Stomach (tissue), 9 donors: ENCODE measurements around the gene ECI1. TPM values are rescaled to one million over a fixed set of nuclear protein-coding genes. Genes with fewer than 3 reads are reported as not detected.

Experiments used
- DNase-seq, 2 donors: peaks; one replicate each; pipeline versions ENCODE4 v3.0.0 to v3.0.0-alpha.2; 2013 to 2019
- H3K27ac ChIP-seq, 5 donors: fragments of 200-600 bp in 4 of 5; sonication (generic) in 4 of 5; one replicate each; pipeline ENCODE4 v1.5.1; 2013 to 2019; ENCODE audit warnings: mild to moderate bottlenecking in 1 of 5, moderate library complexity in 1 of 5
- H3K27me3 ChIP-seq, 3 donors: fragments of 200-600 bp; sonication (generic); one replicate each; pipeline ENCODE4 v1.5.1; 2017 to 2019; ENCODE audit warnings: mixed run types in 1 of 3
- H3K36me3 ChIP-seq, 4 donors: fragments of 200-600 bp; sonication (generic); 1 replicate in 3 of 4; 2 replicates in 1 of 4; pipeline ENCODE4 v1.5.1; 2016 to 2019
- H3K4me1 ChIP-seq, 4 donors: fragments of 200-600 bp; sonication (generic); one replicate each; pipeline ENCODE4 v1.5.1; 2016 to 2019
- H3K4me3 ChIP-seq, 4 donors: fragments of 200-600 bp; sonication (generic) in 3 of 4; one replicate each; pipeline ENCODE4 v1.5.1; 2016 to 2019; ENCODE audit warnings: mild to moderate bottlenecking in 1 of 4
- H3K9me3 ChIP-seq, 4 donors: fragments of 200-600 bp; sonication (generic); one replicate each; pipeline ENCODE4 v1.5.1; 2016 to 2019
- CTCF ChIP-seq, 7 experiments: fragments of 450-650 bp in 4 of 7; fragments of 200-600 bp in 3 of 7; sonication (generic) in 3 of 7; IDR thresholded peaks; one replicate each; pipeline ENCODE4 v1.5.1; 2016 to 2019; ENCODE audit warnings: antibody characterized with exemption in 7 of 7, control low read depth in 2 of 7, mild to moderate bottlenecking in 1 of 7
- EP300 ChIP-seq: sonication (generic); formaldehyde crosslinking; IDR thresholded peaks from one replicate; pipeline ENCODE4 v1.6.1; 2017; ENCODE audit warnings: antibody characterized with exemption
- POLR2A ChIP-seq, 4 donors: fragments of 450-650 bp; IDR thresholded peaks; one replicate each; pipeline ENCODE4 v1.6.1; 2016; ENCODE audit warnings: antibody characterized with exemption in 4 of 4, control low read depth in 2 of 4, mild to moderate bottlenecking in 1 of 4, moderate library complexity in 1 of 4
- POLR2AphosphoS5 ChIP-seq, 3 donors: sonication (generic); formaldehyde crosslinking; IDR thresholded peaks; one replicate each; pipeline ENCODE4 v1.6.1; 2016; ENCODE audit warnings: antibody characterized with exemption in 3 of 3
- WGBS, 5 donors: extraction: QIAGEN DNeasy Blood & Tissue Kit in 3 of 5; methylation state at CpG; one replicate each; pipeline versions ENCODE4 v1.1.5 to v1.1.7; 2013 to 2018; 5-methylcytosine and 5-hydroxymethylcytosine counted together
- intact Hi-C: fragments of 100-400 bp; cut with DNase I; formaldehyde crosslinking; loops from one replicate; pipeline ENCODE4 v1.15.1; 2023; ENCODE audit warnings: low total_unique reads
- polyA plus RNA-seq, 3 donors: library from polyadenylated mRNA; stranded (reverse); fragments of 200-250 nt; gene quantifications; one replicate each; pipeline ENCODE4 v1.2.3, GENCODE V29; 2013
- total RNA-seq, 5 donors: library from RNA; depleted of rRNA; stranded (reverse); fragments of >200 nt; gene quantifications; one replicate each; pipeline versions ENCODE4 v1.1.0 to v1.2.3, GENCODE V29; 2014 to 2016
- donor health status: healthy with polysubstance abuse.
- donor health status: Bipolar disorder and iron deficiency.
- donor health status: healthy.

ECI1 gene
- total and polyA plus RNA-seq, 8 donors = 20.4 to 234 (median 107) TPM

GRCh38 chr16:2235234-2235651, 16.1 kb downstream of the ECI1 start:
- WGBS, 5 donors = 84 to 97% (median 94%) methylated on average over 23 to 28 of the region's 28 CpGs
- Histone ChIP-seq H3K4me1 (peaks cover 18 to 32% (median 24%) of the 10 kb centered on the region in 4 donors), H3K27ac (no peak overlapping the region), H3K9me3 (no peaks in the 10 kb centered on the region), H3K27me3 (peaks cover 5 to 45% (median 28%) of the 10 kb centered on the region in 3 donors), H3K4me3 (no peak overlapping the region), H3K36me3 (peaks cover 49 to 67% (median 62%) of the 10 kb centered on the region in 4 donors)
- TF ChIP-seq EP300 (no peak), POLR2AphosphoS5 (IDR thresholded peaks at IDR 0.05) (no peak), POLR2A (IDR thresholded peaks at IDR 0.05) (no peak), CTCF (IDR thresholded peaks at IDR 0.05) (no peak)
- DNase-seq = no peak
- intact Hi-C loops = no loop called here

GRCh38 chr16:2234813-2235170, 16.6 kb downstream of the ECI1 start:
- Histone ChIP-seq H3K27ac (no peak overlapping the region), H3K4me3 (no peak overlapping the region), H3K4me1 (peaks cover 18 to 32% (median 24%) of the 10 kb centered on the region in 4 donors), H3K36me3 (peaks cover 54 to 67% (median 64%) of the 10 kb centered on the region in 4 donors), H3K9me3 (no peaks in the 10 kb centered on the region), H3K27me3 (peaks cover 5 to 45% (median 28%) of the 10 kb centered on the region in 3 donors)
- DNase-seq = no peak
- TF ChIP-seq POLR2AphosphoS5 (IDR thresholded peaks at IDR 0.05) (no peak), CTCF (IDR thresholded peaks at IDR 0.05) (no peak), POLR2A (IDR thresholded peaks at IDR 0.05) (no peak), EP300 (no peak)
- intact Hi-C loops = no loop called here
- WGBS, 5 donors = 76 to 94% (median 91%) methylated on average over 8 to 18 of the region's 18 CpGs

GRCh38 chr16:2233872-2234812, 17.2 kb downstream of the ECI1 start:
- TF ChIP-seq CTCF (IDR thresholded peaks at IDR 0.05) = no peak
- no peak for TF ChIP-seq EP300
- no peak for TF ChIP-seq POLR2AphosphoS5 (IDR thresholded peaks at IDR 0.05)
- TF ChIP-seq POLR2A (IDR thresholded peaks at IDR 0.05) = no peak
- DNase-seq = no peak
- intact Hi-C loops = no loop called here
- 91 to 94% (median 93%) methylated on average over 31 to 51 of the region's 51 CpGs for WGBS, 5 donors
- H3K4me3 ChIP-seq = no peak overlapping the region
- H3K4me1 ChIP-seq = peaks cover 18 to 32% (median 24%) of the 10 kb centered on the region in 4 donors
- peaks cover 60 to 70% (median 68%) of the 10 kb centered on the region in 4 donors for H3K36me3 ChIP-seq
- H3K9me3 ChIP-seq = no peaks in the 10 kb centered on the region
- H3K27me3 ChIP-seq = peaks cover 5 to 45% (median 28%) of the 10 kb centered on the region in 3 donors
- H3K27ac ChIP-seq = no peak overlapping the region

GRCh38 chr16:2233046-2233775, 18.2 kb downstream of the ECI1 start:
- H3K9me3 ChIP-seq = no peaks in the 10 kb centered on the region
- no peak overlapping the region for H3K4me3 ChIP-seq
- DNase-seq = no peak
- H3K36me3 ChIP-seq = peaks cover 69 to 79% (median 77%) of the 10 kb centered on the region in 4 donors
- WGBS, 5 donors = 93 to 97% (median 96%) methylated on average over 7 to 28 of the region's 28 CpGs
- intact Hi-C loops = no loop called here
- H3K27me3 ChIP-seq = peaks cover 5 to 39% (median 26%) of the 10 kb centered on the region in 3 donors
- peaks cover 18 to 26% (median 24%) of the 10 kb centered on the region in 4 donors for H3K4me1 ChIP-seq
- TF ChIP-seq POLR2A (IDR thresholded peaks at IDR 0.05) (no peak), EP300 (no peak), POLR2AphosphoS5 (IDR thresholded peaks at IDR 0.05) (no peak), CTCF (IDR thresholded peaks at IDR 0.05) (no peak)
- no peak overlapping the region for H3K27ac ChIP-seq
